Hepatocyte (in vitro differentiated cells): Measurements from ENCODE around the gene PBX3. TPM values are rescaled to one million over a fixed set of nuclear protein-coding genes. Genes with fewer than 3 reads are reported as not detected.

ENCODE experiments used
- DNase-seq: peaks from one replicate; pipeline ENCODE4 v3.0.0-alpha.2; 2016; ENCODE audit warnings: low spot score
- H2AFZ ChIP-seq: fragments of 200-600 bp; sonication (generic); 2 replicates; pipeline ENCODE4 v1.6.0; 2016; ENCODE audit warnings: antibody characterized with exemption, mild to moderate bottlenecking
- H3K27ac ChIP-seq: fragments of 200-600 bp; sonication (generic); 2 replicates; pipeline ENCODE4 v1.5.1; 2016; ENCODE audit warnings: mild to moderate bottlenecking
- H3K27me3 ChIP-seq: fragments of 200-600 bp; sonication (generic); 2 replicates; pipeline ENCODE4 v1.6.1; 2016
- H3K36me3 ChIP-seq: fragments of 200-600 bp; sonication (generic); replicated peaks from 2 replicates; pipeline ENCODE4 v1.5.1; 2016; ENCODE audit warnings: low read depth; ENCODE audit not compliant: insufficient read depth
- H3K4me1 ChIP-seq: fragments of 200-600 bp; sonication (generic); 2 replicates; pipeline ENCODE4 v1.5.1; 2016; ENCODE audit warnings: mild to moderate bottlenecking, moderate library complexity; ENCODE audit not compliant: insufficient read depth
- H3K4me2 ChIP-seq: fragments of 200-600 bp; sonication (generic); 2 replicates; pipeline ENCODE4 v1.6.0; 2016
- H3K4me3 ChIP-seq: fragments of 200-600 bp; sonication (generic); 2 replicates; pipeline ENCODE4 v1.5.1; 2016; ENCODE audit warnings: mild to moderate bottlenecking
- H3K79me2 ChIP-seq: fragments of 200-600 bp; sonication (generic); 2 replicates; pipeline ENCODE4 v1.6.0; 2017; ENCODE audit warnings: mild to moderate bottlenecking
- H3K9me2 ChIP-seq: fragments of 200-600 bp; sonication (generic); replicated peaks from 2 replicates; pipeline ENCODE4 v1.6.0; 2017; ENCODE audit warnings: mild to moderate bottlenecking; ENCODE audit not compliant: insufficient read depth
- H3K9me3 ChIP-seq: fragments of 200-600 bp; sonication (generic); 2 replicates; pipeline ENCODE4 v1.5.1; 2016; ENCODE audit warnings: low read depth, mild to moderate bottlenecking
- H4K20me1 ChIP-seq: fragments of 200-600 bp; sonication (generic); 2 replicates; pipeline ENCODE4 v1.6.0; 2016; ENCODE audit warnings: mild to moderate bottlenecking; ENCODE audit not compliant: insufficient read depth, poor library complexity, severe bottlenecking
- EZH2 ChIP-seq: fragments of 200-600 bp; sonication (generic); IDR thresholded peaks from 2 replicates; pipeline ENCODE4 v1.6.1; 2016; ENCODE audit warnings: antibody characterized with exemption, mild to moderate bottlenecking, borderline replicate concordance
- EZH2phosphoT487 ChIP-seq: fragments of 200-600 bp; sonication (generic); IDR thresholded peaks from one replicate; pipeline ENCODE4 v1.6.1; 2018; ENCODE audit warnings: antibody characterized with exemption, mild to moderate bottlenecking, low read depth, moderate library complexity; ENCODE audit not compliant: unreplicated experiment, severe bottlenecking
- WGBS: methylation state at CpG from one replicate; pipeline ENCODE4 v1.1.6; 2016; ENCODE audit warnings: low lambda C conversion rate; ENCODE audit errors: missing lambda C conversion rate; 5-methylcytosine and 5-hydroxymethylcytosine counted together
- polyA plus RNA-seq: library from polyadenylated mRNA; unstranded; fragments of >200 nt; fragmentation: Nextera tagmentation; extraction: Ambion mirVana; gene quantifications from 2 replicates; pipeline ENCODE4 v1.2.1, GENCODE V29; 2016
- total RNA-seq: library from RNA; depleted of rRNA; stranded (reverse); fragments of >200 nt; gene quantifications from 2 replicates; pipeline ENCODE4 v1.2.3, GENCODE V29; 2014
- TF ChIP-seq, protein P1 (sequence below): fragments of 200-600 bp; sonication (generic); IDR thresholded peaks from 2 replicates; pipeline ENCODE4 v1.5.1; 2016; ENCODE audit warnings: antibody characterized with exemption, mild to moderate bottlenecking; ENCODE audit not compliant: poor library complexity

The PBX3 gene
- total and polyA plus RNA-seq, 2 experiments from 2014 or later = 15.9 to 23.3 TPM

DNA sequence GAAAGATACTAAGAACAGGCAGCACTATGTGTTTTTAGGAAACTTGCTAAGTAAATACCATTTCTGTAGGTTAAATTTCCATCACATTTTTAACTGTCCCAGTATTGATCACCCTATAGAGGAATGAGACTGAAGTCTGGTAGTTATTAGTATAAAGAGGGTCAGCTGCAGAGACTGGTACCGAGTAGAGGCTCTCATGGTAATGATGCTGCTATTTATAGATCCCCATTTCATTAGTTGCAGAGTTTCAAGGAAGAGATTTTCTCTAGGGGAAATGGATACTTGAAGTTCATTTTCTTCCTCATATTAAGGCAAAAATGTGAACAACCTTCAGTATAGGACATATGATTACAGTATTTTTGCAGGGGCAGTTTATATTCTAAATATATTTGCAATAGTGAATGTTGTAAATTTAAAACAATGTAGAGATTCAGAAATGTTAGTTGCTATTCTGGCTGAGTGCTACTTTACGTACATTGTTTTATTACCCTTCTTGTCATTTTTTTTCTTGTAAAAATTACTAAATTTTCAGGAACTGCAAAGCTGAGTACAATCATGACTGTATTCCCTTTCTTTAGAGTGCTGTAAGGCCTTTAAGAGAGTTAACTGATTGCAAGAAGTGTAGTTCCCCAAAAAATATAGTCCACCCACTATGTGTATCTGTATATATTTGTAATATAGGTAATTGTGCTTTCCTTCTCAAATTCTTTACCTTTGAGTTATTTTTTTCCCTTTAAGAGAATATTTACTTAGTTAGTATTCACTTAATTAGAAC lies 14.7 kb downstream of the PBX3 start:
- Histone ChIP-seq H3K4me2 (no peak overlapping the region), H2AFZ (no peak overlapping the region), H3K9me3 (no peaks in the 10 kb centered on the region), H3K27ac (no peak overlapping the region), H3K36me3 (no peaks in the 10 kb centered on the region), H3K79me2 (peaks cover 31% of the 10 kb centered on the region), H4K20me1 (no peaks in the 10 kb centered on the region), H3K4me1 (peaks cover 15% of the 10 kb centered on the region), H3K9me2 (no peaks in the 10 kb centered on the region), H3K27me3 (peaks cover 4% of the 10 kb centered on the region), H3K4me3 (no peak overlapping the region)
- no peak for DNase-seq
- WGBS = 59% methylated on average over 2 of the region's 2 CpGs
- TF ChIP-seq, protein P1, sequence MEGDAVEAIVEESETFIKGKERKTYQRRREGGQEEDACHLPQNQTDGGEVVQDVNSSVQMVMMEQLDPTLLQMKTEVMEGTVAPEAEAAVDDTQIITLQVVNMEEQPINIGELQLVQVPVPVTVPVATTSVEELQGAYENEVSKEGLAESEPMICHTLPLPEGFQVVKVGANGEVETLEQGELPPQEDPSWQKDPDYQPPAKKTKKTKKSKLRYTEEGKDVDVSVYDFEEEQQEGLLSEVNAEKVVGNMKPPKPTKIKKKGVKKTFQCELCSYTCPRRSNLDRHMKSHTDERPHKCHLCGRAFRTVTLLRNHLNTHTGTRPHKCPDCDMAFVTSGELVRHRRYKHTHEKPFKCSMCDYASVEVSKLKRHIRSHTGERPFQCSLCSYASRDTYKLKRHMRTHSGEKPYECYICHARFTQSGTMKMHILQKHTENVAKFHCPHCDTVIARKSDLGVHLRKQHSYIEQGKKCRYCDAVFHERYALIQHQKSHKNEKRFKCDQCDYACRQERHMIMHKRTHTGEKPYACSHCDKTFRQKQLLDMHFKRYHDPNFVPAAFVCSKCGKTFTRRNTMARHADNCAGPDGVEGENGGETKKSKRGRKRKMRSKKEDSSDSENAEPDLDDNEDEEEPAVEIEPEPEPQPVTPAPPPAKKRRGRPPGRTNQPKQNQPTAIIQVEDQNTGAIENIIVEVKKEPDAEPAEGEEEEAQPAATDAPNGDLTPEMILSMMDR = no peak
- TF ChIP-seq EZH2phosphoT487 (no peak), EZH2 (no peak)

DNA sequence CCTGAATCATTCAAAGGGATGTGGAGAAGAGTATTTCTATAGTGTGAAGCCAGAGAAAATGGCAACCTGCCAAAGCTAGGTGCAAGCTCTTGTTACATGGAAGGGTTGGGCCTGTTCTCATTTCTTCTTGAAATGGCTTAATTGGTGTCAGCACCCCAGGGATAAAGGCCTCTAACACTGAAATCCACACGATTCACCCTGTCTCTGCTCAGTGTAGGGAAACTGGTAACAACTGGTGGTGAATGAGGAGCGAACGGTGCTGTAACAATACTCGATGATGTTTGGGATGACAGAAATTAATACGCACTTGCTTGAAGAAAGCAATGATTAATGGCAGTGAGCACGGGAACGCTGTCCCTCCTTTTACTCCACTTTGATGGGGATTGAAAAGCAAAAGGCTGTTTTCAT lies 16.2 kb downstream of the PBX3 start:
- Histone ChIP-seq H3K27ac (no peak overlapping the region), H3K4me1 (peaks cover 15% of the 10 kb centered on the region), H3K36me3 (no peaks in the 10 kb centered on the region), H3K4me2 (no peak overlapping the region), H2AFZ (no peak overlapping the region), H3K27me3 (no peaks in the 10 kb centered on the region), H3K9me3 (no peaks in the 10 kb centered on the region), H4K20me1 (no peaks in the 10 kb centered on the region), H3K79me2 (peaks cover 25% of the 10 kb centered on the region), H3K4me3 (no peak overlapping the region), H3K9me2 (no peaks in the 10 kb centered on the region)
- peak; percentile 20 for DNase-seq
- 73% methylated on average over 7 of the region's 7 CpGs for WGBS
- TF ChIP-seq EZH2 (no peak), EZH2phosphoT487 (no peak)
- TF ChIP-seq, protein P1 = no peak

DNA sequence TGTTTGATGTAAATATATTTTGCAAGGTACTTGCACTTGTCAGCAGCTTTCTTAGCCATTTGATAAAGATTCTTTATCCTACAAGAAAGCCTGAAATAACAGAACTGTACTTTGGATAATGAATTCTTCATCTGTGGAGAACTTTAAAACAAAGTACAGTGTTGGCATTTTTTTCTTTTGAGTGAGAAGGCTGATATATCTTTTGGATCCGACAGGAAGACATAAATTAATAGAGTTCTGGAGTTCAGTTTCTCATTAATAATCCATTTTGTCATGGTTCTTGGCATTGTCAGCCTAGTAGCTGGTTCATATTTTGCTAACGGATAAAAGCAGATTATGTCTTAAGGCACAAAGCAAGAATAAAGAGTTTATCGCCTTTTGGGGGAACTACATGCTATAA lies 17.0 kb downstream of the PBX3 start:
- Histone ChIP-seq H3K27ac (no peak overlapping the region), H4K20me1 (no peaks in the 10 kb centered on the region), H3K9me2 (no peaks in the 10 kb centered on the region), H2AFZ (no peak overlapping the region), H3K4me1 (peaks cover 10% of the 10 kb centered on the region), H3K27me3 (no peaks in the 10 kb centered on the region), H3K9me3 (no peaks in the 10 kb centered on the region), H3K79me2 (peaks cover 25% of the 10 kb centered on the region), H3K36me3 (no peaks in the 10 kb centered on the region), H3K4me2 (no peak overlapping the region), H3K4me3 (no peak overlapping the region)
- 94% methylated on average over 3 of the region's 3 CpGs for WGBS
- TF ChIP-seq EZH2 = no peak
- TF ChIP-seq, protein P1 = no peak
- no peak for TF ChIP-seq EZH2phosphoT487
- no peak for DNase-seq
